ENCODE data around the gene AIG1.

AIG1 gene

GRCh38 chr6:143261899-143262436 lies 201.3 kb downstream of the AIG1 start:
- H3K27ac ChIP-seq: peak overlapping the region; percentile 21; the same call in 1 of the 2 replicates
- TF ChIP-seq, protein P1, sequence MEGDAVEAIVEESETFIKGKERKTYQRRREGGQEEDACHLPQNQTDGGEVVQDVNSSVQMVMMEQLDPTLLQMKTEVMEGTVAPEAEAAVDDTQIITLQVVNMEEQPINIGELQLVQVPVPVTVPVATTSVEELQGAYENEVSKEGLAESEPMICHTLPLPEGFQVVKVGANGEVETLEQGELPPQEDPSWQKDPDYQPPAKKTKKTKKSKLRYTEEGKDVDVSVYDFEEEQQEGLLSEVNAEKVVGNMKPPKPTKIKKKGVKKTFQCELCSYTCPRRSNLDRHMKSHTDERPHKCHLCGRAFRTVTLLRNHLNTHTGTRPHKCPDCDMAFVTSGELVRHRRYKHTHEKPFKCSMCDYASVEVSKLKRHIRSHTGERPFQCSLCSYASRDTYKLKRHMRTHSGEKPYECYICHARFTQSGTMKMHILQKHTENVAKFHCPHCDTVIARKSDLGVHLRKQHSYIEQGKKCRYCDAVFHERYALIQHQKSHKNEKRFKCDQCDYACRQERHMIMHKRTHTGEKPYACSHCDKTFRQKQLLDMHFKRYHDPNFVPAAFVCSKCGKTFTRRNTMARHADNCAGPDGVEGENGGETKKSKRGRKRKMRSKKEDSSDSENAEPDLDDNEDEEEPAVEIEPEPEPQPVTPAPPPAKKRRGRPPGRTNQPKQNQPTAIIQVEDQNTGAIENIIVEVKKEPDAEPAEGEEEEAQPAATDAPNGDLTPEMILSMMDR (conservative IDR thresholded peaks at IDR 0.05): no peak

- TF ChIP-seq, protein P1 (conservative IDR thresholded peaks at IDR 0.05): no peak
- H3K27ac ChIP-seq: no peak overlapping the region
Measured at GRCh38 chr6:143262859-143263258, 202.2 kb downstream of the AIG1 start.

GRCh38 chr6:143264379-143264778 lies 203.7 kb downstream of the AIG1 start:
- no peak overlapping the region for H3K27ac ChIP-seq
- TF ChIP-seq, protein P1 (conservative IDR thresholded peaks at IDR 0.05): no peak

DNA sequence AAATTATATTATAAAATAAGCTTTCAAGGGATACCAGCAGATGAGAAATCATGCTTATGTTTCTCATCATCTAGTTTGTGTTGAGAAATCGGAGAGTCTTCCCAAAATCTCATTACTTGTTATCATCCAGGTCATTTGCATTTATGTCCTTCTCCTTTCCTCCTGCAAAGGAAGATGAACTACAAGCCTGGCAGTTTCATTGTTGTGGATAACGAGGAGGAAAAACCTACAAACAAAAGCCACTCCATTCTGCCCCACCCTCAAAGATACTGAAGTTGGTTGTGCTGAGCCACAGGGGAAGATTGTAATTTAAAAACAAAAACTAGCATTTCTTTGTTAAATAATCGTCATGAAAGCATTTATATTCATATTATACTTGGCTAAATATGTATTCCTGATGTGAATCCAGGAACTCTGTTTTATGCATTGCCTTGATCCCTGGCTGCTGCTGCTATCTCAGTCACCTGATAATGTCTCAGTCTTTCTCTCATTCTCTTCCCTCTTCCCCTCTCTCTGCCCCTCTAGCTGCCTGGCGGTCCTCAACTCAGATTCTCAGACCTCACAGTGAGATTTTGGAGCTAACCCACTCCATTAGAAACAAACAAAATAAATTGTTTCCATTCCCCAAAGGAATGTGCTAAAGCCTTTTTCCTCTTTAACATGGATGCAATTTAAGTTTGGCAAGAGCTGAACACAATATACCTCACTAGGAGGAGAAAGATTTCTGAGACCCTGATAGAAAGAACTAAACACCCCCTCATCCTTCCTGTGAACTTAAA lies 204.5 kb downstream of the AIG1 start:
- TF ChIP-seq, protein P1 (conservative IDR thresholded peaks at IDR 0.05): no peak

DNA sequence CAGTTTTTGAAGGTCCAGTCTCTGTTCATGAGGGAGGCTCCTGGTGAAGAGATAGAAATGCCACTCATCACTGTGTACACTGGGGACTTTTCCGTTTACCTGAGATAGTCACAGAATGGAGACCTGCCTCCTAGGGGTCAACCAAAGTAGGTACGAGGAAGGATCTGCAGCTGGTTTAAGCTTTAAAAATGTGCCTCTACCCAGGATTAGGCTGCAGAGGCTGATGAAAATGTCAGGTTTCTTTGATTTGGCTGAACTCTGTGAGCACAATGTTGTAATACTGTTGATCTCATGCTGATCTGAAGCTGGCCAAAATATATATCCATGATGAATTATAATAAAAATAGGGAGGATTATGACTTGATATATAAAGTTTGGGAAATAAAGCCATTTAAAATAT lies 207.1 kb downstream of the AIG1 start:
- TF ChIP-seq, protein P1 (conservative IDR thresholded peaks at IDR 0.05): no peak
- H3K27ac ChIP-seq: no peak overlapping the region

More for the DNA sequence above, 204.5 kb downstream of the AIG1 start:
- H3K27ac ChIP-seq: no peak overlapping the region

DNA sequence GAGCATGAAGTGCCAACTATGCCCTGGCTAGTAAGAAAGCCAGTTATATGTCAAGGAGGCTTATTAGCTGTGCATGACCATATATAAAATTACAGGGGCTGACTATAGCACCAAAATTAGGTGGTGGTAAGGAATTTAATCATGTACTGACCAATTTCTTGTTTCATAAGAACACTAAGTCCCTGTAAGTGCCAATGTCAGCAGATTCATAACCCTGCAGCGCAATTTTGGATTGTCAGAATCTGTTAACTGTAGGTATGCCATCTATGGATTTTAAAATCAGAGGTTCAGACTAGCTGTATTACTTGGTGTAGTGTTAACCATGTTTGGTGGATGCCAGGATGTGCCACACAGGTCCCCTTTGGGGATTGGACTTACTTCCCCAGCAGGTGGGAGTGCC lies 207.8 kb downstream of the AIG1 start:
- H3K27ac ChIP-seq: no peak overlapping the region
- TF ChIP-seq, protein P1 (conservative IDR thresholded peaks at IDR 0.05): no peak

DNA sequence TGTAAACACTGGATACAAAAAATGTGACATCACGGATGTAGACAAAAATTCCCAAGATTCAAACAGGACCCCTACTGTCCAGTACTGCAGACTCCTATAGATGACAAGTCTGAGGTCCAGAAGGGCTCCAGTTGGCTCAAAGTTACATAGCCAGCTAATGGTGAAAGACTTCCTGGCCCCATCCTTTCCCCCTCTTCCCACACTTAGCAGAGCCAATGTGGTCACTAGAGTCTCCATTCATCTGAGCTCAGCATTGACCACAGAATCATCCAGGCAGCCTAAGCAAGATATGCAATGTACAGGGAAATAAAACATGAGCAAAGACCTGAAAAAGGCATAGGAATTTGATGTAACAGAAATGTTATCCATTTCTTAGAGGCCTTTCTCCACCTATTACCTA lies 209.3 kb downstream of the AIG1 start:
- no peak overlapping the region for H3K27ac ChIP-seq
- TF ChIP-seq, protein P1 (conservative IDR thresholded peaks at IDR 0.05): no peak
